GM12892 (cell line): ENCODE results near the gene POU3F2.

Experiments
- POLR2AphosphoS5 ChIP-seq: IDR thresholded peaks from 2 replicates; pipeline ENCODE4 v1.6.1; 2011; ENCODE audit warnings: low read depth, low read length, control low read depth
- TAF1 ChIP-seq: IDR thresholded peaks from 2 replicates; pipeline ENCODE4 v1.6.1; 2011; ENCODE audit warnings: low read depth, mild to moderate bottlenecking, control low read depth, low read length, borderline replicate concordance

- TF ChIP-seq POLR2AphosphoS5, result no peak
- TF ChIP-seq TAF1, result no peak
Observed at GRCh38 chr6:98824902-98825599, 9.3 kb upstream of the POU3F2 start.
